ENCODE data around the gene TUBB4A. TPM values are rescaled to one million over a fixed set of nuclear protein-coding genes. Genes with fewer than 3 reads are reported as not detected.

TUBB4A gene
- total and polyA plus RNA-seq, 9 donors = 0.18 to 1.4 (median 0.53) TPM

Other genes with a start within 250 kb of the TUBB4A start
- gene MLLT1, start 222.3 kb downstream of the TUBB4A start, total RNA-seq = 11.9 TPM
- gene MLLT1, start 222.3 kb downstream of the TUBB4A start, polyA plus RNA-seq (ENCODE audit: insufficient read depth in 1 of 8, insufficient read length in 8 of 8, low replicate concordance in 1 of 8) = 10 to 100 TPM; 43.8 to 63.4 (median 56.9) TPM
- gene ACER1, start 168.7 kb downstream of the TUBB4A start, total RNA-seq = not detected
- under 1 TPM in 2 of 8 donors, not detected in 6; 0.12 to 0.17 TPM for gene ACER1, start 168.7 kb downstream of the TUBB4A start, polyA plus RNA-seq (ENCODE audit: insufficient read depth in 1 of 8, insufficient read length in 8 of 8, low replicate concordance in 1 of 8)
- gene CLPP, start 140.8 kb downstream of the TUBB4A start, total RNA-seq = 46.6 TPM
- gene CLPP, start 140.8 kb downstream of the TUBB4A start, polyA plus RNA-seq (ENCODE audit: insufficient read depth in 1 of 8, insufficient read length in 8 of 8, low replicate concordance in 1 of 8) = 10 to 100 TPM; 57.1 to 73.3 (median 64.0) TPM
- 99.9 TPM for gene ALKBH7, start 129.5 kb downstream of the TUBB4A start, total RNA-seq
- gene ALKBH7, start 129.5 kb downstream of the TUBB4A start, polyA plus RNA-seq (ENCODE audit: insufficient read depth in 1 of 8, insufficient read length in 8 of 8, low replicate concordance in 1 of 8) = 100 to 1,000 TPM in 4 of 8 donors, 10 to 100 TPM in 4; 73.9 to 157 (median 101) TPM
- gene PSPN, start 126.4 kb downstream of the TUBB4A start, total RNA-seq = 1.2 TPM
- gene PSPN, start 126.4 kb downstream of the TUBB4A start, polyA plus RNA-seq (ENCODE audit: insufficient read depth in 1 of 8, insufficient read length in 8 of 8, low replicate concordance in 1 of 8) = 1 to 10 TPM in 7 of 8 donors, under 1 TPM in 1; 0.88 to 1.5 (median 1.1) TPM
- gene GTF2F1, start 109.1 kb downstream of the TUBB4A start, total RNA-seq = 29.8 TPM
- gene GTF2F1, start 109.1 kb downstream of the TUBB4A start, polyA plus RNA-seq (ENCODE audit: insufficient read depth in 1 of 8, insufficient read length in 8 of 8, low replicate concordance in 1 of 8) = 10 to 100 TPM; 59.6 to 73.8 (median 69.0) TPM
- 46.9 TPM for gene KHSRP, start 77.5 kb downstream of the TUBB4A start, total RNA-seq
- 100 to 1,000 TPM; 165 to 256 (median 214) TPM for gene KHSRP, start 77.5 kb downstream of the TUBB4A start, polyA plus RNA-seq (ENCODE audit: insufficient read depth in 1 of 8, insufficient read length in 8 of 8, low replicate concordance in 1 of 8)
- 0.22 TPM for gene SLC25A41, start 68.5 kb downstream of the TUBB4A start, total RNA-seq
- under 1 TPM; 0.19 to 0.71 (median 0.50) TPM for gene SLC25A41, start 68.5 kb downstream of the TUBB4A start, polyA plus RNA-seq (ENCODE audit: insufficient read depth in 1 of 8, insufficient read length in 8 of 8, low replicate concordance in 1 of 8)
- 16.7 TPM for gene SLC25A23, start 42.5 kb downstream of the TUBB4A start, total RNA-seq
- 10 to 100 TPM; 24.4 to 41.7 (median 31.7) TPM for gene SLC25A23, start 42.5 kb downstream of the TUBB4A start, polyA plus RNA-seq (ENCODE audit: insufficient read depth in 1 of 8, insufficient read length in 8 of 8, low replicate concordance in 1 of 8)
- not detected for gene CRB3, start 38.0 kb downstream of the TUBB4A start, total RNA-seq
- 1 to 10 TPM in 2 of 8 donors, under 1 TPM in 3, not detected in 3; 0.11 to 2.0 (median 0.51) TPM for gene CRB3, start 38.0 kb downstream of the TUBB4A start, polyA plus RNA-seq (ENCODE audit: insufficient read depth in 1 of 8, insufficient read length in 8 of 8, low replicate concordance in 1 of 8)
- gene DENND1C, start 20.5 kb downstream of the TUBB4A start, total RNA-seq = 0.13 TPM
- gene DENND1C, start 20.5 kb downstream of the TUBB4A start, polyA plus RNA-seq (ENCODE audit: insufficient read depth in 1 of 8, insufficient read length in 8 of 8, low replicate concordance in 1 of 8) = 1 to 10 TPM in 3 of 8 donors, under 1 TPM in 5; 0.59 to 2.1 (median 0.82) TPM
- gene TNFSF9, start 28.7 kb upstream of the TUBB4A start, total RNA-seq = 1.0 TPM
- gene TNFSF9, start 28.7 kb upstream of the TUBB4A start, polyA plus RNA-seq (ENCODE audit: insufficient read depth in 1 of 8, insufficient read length in 8 of 8, low replicate concordance in 1 of 8) = 1 to 10 TPM in 2 of 8 donors, under 1 TPM in 6; 0.23 to 1.3 (median 0.93) TPM
- gene CD70, start 88.8 kb upstream of the TUBB4A start, total RNA-seq = 1.4 TPM
- 1 to 10 TPM in 2 of 8 donors, under 1 TPM in 5, not detected in 1; 0.19 to 2.9 (median 0.49) TPM for gene CD70, start 88.8 kb upstream of the TUBB4A start, polyA plus RNA-seq (ENCODE audit: insufficient read depth in 1 of 8, insufficient read length in 8 of 8, low replicate concordance in 1 of 8)
- 0.04 TPM for gene TNFSF14, start 167.9 kb upstream of the TUBB4A start, total RNA-seq
- gene TNFSF14, start 167.9 kb upstream of the TUBB4A start, polyA plus RNA-seq (ENCODE audit: insufficient read depth in 1 of 8, insufficient read length in 8 of 8, low replicate concordance in 1 of 8) = under 1 TPM in 7 of 8 donors, not detected in 1; 0.06 to 0.34 (median 0.07) TPM
- 10.2 TPM for gene C3, start 218.3 kb upstream of the TUBB4A start, total RNA-seq
- gene C3, start 218.3 kb upstream of the TUBB4A start, polyA plus RNA-seq (ENCODE audit: insufficient read depth in 1 of 8, insufficient read length in 8 of 8, low replicate concordance in 1 of 8) = 10 to 100 TPM in 2 of 8 donors, 1 to 10 TPM in 6; 1.2 to 11.1 (median 3.1) TPM
- gene GPR108, start 235.3 kb upstream of the TUBB4A start, total RNA-seq = 20.9 TPM
- gene GPR108, start 235.3 kb upstream of the TUBB4A start, polyA plus RNA-seq (ENCODE audit: insufficient read depth in 1 of 8, insufficient read length in 8 of 8, low replicate concordance in 1 of 8) = 10 to 100 TPM; 23.5 to 37.1 (median 25.8) TPM
- 35.5 TPM for gene TRIP10, start 237.4 kb upstream of the TUBB4A start, total RNA-seq
- gene TRIP10, start 237.4 kb upstream of the TUBB4A start, polyA plus RNA-seq (ENCODE audit: insufficient read depth in 1 of 8, insufficient read length in 8 of 8, low replicate concordance in 1 of 8) = 10 to 100 TPM; 49.4 to 63.8 (median 55.7) TPM

Data from muscle of leg (tissue), 9 donors.